Gastrocnemius medialis (tissue), 4 donors: ENCODE results near the gene OPN4. TPM values are rescaled to one million over a fixed set of nuclear protein-coding genes. Genes with fewer than 3 reads are reported as not detected.
"Not testable (repeated sequence)": the region's sequence is repeated elsewhere in the genome, so short reads cannot be mapped to it uniquely, and the experiment has no call there.

Experiments used
- ATAC-seq, 2 donors: fragments of 150-250 bp; one replicate each; pipeline ENCODE4 v1.9.1; 2016
- DNase-seq, 2 donors: peaks; one replicate each; pipeline ENCODE4 v3.0.0-alpha.2; 2019
- H3K27ac ChIP-seq, 4 donors: fragments of 200-600 bp; sonication (generic); 1 replicate in 1 of 4; 2 replicates in 3 of 4; pipeline ENCODE4 v1.5.1; 2016 to 2018; ENCODE audit warnings: mild to moderate bottlenecking in 2 of 4, moderate library complexity in 1 of 4
- H3K27me3 ChIP-seq, 3 donors: fragments of 200-600 bp; sonication (generic) in 2 of 3; 1 replicate in 1 of 3; 2 replicates in 2 of 3; pipeline versions ENCODE4 v1.5.1 to v1.6.0; 2016 to 2019; ENCODE audit warnings: mild to moderate bottlenecking in 1 of 3, moderate library complexity in 1 of 3
- H3K36me3 ChIP-seq, 2 donors: fragments of 200-600 bp; sonication (generic) in 1 of 2; one replicate each; pipeline ENCODE4 v1.5.1; 2017 to 2018
- H3K4me1 ChIP-seq, 2 donors: fragments of 200-600 bp; sonication (generic) in 1 of 2; one replicate each; pipeline ENCODE4 v1.5.1; 2016 to 2017; ENCODE audit warnings: mild to moderate bottlenecking in 2 of 2
- H3K4me3 ChIP-seq, 4 donors: fragments of 200-600 bp; sonication (generic) in 3 of 4; 1 replicate in 1 of 4; 2 replicates in 3 of 4; pipeline ENCODE4 v1.5.1; 2016 to 2019; ENCODE audit warnings: mild to moderate bottlenecking in 2 of 4
- H3K9me3 ChIP-seq, 3 donors: fragments of 200-600 bp; sonication (generic) in 2 of 3; 1 replicate in 1 of 3; 2 replicates in 2 of 3; pipeline ENCODE4 v1.5.1; 2016 to 2019
- POLR2A ChIP-seq, 2 donors: fragments of 450-650 bp; IDR thresholded peaks; one replicate each; pipeline ENCODE4 v1.6.1; 2017; ENCODE audit warnings: antibody characterized with exemption in 2 of 2, mild to moderate bottlenecking in 2 of 2, moderate library complexity in 2 of 2
- in situ Hi-C, 4 donors: fragments of 200-750 bp; cut with MboI; loops; one replicate each; pipeline versions ENCODE4 v1.15.0 to v1.8.0; 2017; ENCODE audit warnings: low sequenced_read_pairs in 4 of 4
- intact Hi-C: fragments of 100-400 bp; cut with DNase I; formaldehyde crosslinking; loops from one replicate; pipeline ENCODE4 v1.15.1; 2023; ENCODE audit warnings: low total_unique reads
- total RNA-seq, 4 donors: library from RNA; depleted of rRNA; stranded (reverse); fragments of >200 nt; gene quantifications; one replicate each; pipeline versions ENCODE4 v1.1.0 to v1.2.3, GENCODE V29; 2016
- TF ChIP-seq, protein P1 (sequence below), 5 experiments: fragments of 450-650 bp in 3 of 5; fragments of 200-600 bp in 2 of 5; sonication (generic) in 2 of 5; IDR thresholded peaks in 4 of 5; conservative IDR thresholded peaks in 1 of 5; 1 replicate in 4 of 5; 2 replicates in 1 of 5; pipeline ENCODE4 v1.5.1; 2016 to 2019; ENCODE audit warnings: antibody characterized with exemption in 5 of 5, mild to moderate bottlenecking in 3 of 5, moderate library complexity in 3 of 5

Gene OPN4
- total RNA-seq, 4 donors from 2014 or later = 0.13 to 4.2 (median 0.92) TPM; not detected in 1

DNA sequence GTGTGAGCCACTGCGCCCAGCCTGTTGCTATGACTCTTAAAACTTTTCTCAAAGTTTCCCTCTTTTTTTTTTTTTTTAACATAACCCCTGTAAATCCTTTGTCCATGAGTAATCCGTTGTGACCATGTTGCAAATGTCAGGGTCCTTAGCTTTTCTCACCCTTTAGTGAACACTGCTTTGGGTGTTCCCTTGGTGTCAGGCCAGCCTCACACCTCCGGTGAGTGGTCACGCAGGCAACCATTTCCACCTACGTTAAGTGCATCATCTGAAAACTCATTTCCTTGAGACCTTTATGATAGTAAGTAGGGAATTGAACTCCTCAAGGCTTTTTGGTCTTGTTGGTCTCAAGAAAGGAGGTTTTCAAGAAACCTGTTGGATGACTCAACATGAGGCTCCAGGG lies 41.3 kb upstream of the OPN4 start:
- Histone ChIP-seq H3K36me3 (no peaks in the 10 kb centered on the region), H3K9me3 (no peaks in the 10 kb centered on the region), H3K27me3 (no peaks in the 10 kb centered on the region), H3K27ac (no peak overlapping the region), H3K4me3 (no peak overlapping the region), H3K4me1 (no peaks in the 10 kb centered on the region)
- in situ Hi-C loops (no loop called here), intact Hi-C loops (no loop called here)
- TF ChIP-seq, protein P1, sequence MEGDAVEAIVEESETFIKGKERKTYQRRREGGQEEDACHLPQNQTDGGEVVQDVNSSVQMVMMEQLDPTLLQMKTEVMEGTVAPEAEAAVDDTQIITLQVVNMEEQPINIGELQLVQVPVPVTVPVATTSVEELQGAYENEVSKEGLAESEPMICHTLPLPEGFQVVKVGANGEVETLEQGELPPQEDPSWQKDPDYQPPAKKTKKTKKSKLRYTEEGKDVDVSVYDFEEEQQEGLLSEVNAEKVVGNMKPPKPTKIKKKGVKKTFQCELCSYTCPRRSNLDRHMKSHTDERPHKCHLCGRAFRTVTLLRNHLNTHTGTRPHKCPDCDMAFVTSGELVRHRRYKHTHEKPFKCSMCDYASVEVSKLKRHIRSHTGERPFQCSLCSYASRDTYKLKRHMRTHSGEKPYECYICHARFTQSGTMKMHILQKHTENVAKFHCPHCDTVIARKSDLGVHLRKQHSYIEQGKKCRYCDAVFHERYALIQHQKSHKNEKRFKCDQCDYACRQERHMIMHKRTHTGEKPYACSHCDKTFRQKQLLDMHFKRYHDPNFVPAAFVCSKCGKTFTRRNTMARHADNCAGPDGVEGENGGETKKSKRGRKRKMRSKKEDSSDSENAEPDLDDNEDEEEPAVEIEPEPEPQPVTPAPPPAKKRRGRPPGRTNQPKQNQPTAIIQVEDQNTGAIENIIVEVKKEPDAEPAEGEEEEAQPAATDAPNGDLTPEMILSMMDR (IDR thresholded peaks at IDR 0.05 in 4 of 5, conservative IDR thresholded peaks at IDR 0.05 in 1 of 5) = no peak
- TF ChIP-seq POLR2A (IDR thresholded peaks at IDR 0.05) = no peak
- DNase-seq = no peak
- no peak for ATAC-seq

- intact Hi-C loops (no loop called here), in situ Hi-C loops (no loop called here)
- no peak overlapping the region for H3K27ac ChIP-seq
- no peaks in the 10 kb centered on the region for H3K36me3 ChIP-seq
- DNase-seq = no peak
- H3K9me3 ChIP-seq = no peaks in the 10 kb centered on the region
- H3K4me3 ChIP-seq = no peak overlapping the region
- no peak for TF ChIP-seq POLR2A (IDR thresholded peaks at IDR 0.05)
- TF ChIP-seq, protein P1 (IDR thresholded peaks at IDR 0.05 in 4 of 5, conservative IDR thresholded peaks at IDR 0.05 in 1 of 5) = no peak
- no peaks in the 10 kb centered on the region for H3K4me1 ChIP-seq
- ATAC-seq = no peak
- H3K27me3 ChIP-seq = no peaks in the 10 kb centered on the region
Observed at GRCh38 chr10:86613905-86614304, 40.4 kb upstream of the OPN4 start.

DNA sequence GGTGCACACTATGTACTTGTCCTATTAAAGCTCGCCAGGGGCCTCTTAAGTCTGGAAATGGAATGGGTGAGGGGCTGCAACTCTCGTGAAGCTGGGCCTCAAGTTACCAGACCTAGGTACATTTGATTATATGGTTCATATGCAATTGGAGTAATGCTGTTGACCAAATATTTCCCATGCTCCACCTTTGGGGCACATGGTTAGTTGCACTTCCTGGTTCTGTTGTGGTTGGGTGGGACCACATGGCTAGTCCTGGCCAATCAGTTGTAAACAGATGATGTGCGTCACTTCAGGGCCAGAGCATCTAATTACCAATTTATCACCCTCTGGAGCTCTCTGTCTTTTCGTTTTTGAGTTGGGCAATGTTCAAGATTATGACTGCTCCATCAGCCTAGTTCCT lies 39.5 kb upstream of the OPN4 start:
- Histone ChIP-seq H3K27ac (no peak overlapping the region), H3K36me3 (no peaks in the 10 kb centered on the region), H3K27me3 (no peaks in the 10 kb centered on the region), H3K9me3 (no peaks in the 10 kb centered on the region), H3K4me1 (no peaks in the 10 kb centered on the region), H3K4me3 (no peak overlapping the region)
- no peak for TF ChIP-seq POLR2A (IDR thresholded peaks at IDR 0.05)
- TF ChIP-seq, protein P1 (IDR thresholded peaks at IDR 0.05 in 4 of 5, conservative IDR thresholded peaks at IDR 0.05 in 1 of 5) = no peak
- in situ Hi-C loops = no loop called here
- no peak for DNase-seq
- intact Hi-C loops = no loop called here
- no peak for ATAC-seq

DNA sequence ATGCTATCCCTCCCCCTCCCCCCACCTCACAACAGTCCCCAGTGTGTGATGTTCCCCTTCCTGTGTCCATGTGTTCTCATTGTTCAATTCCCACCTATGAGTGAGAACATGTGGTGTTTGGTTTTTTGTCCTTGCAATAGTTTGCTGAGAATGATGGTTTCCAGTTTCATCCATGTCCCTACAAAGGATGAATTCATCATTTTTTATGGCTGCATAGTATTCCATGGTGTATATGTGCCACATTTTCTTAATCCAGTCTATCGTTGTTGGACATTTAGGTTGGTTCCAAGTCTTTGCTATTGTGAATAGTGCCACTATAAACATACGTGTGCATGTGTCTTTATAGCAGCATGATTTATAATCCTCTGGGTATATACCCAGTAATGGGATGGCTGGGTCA lies 37.1 kb upstream of the OPN4 start:
- in situ Hi-C loops, H3K27me3 ChIP-seq, H3K9me3 ChIP-seq, H3K27ac ChIP-seq, ATAC-seq, H3K4me1 ChIP-seq, H3K4me3 ChIP-seq, DNase-seq, H3K36me3 ChIP-seq, intact Hi-C loops: not testable (repeated sequence)

DNA sequence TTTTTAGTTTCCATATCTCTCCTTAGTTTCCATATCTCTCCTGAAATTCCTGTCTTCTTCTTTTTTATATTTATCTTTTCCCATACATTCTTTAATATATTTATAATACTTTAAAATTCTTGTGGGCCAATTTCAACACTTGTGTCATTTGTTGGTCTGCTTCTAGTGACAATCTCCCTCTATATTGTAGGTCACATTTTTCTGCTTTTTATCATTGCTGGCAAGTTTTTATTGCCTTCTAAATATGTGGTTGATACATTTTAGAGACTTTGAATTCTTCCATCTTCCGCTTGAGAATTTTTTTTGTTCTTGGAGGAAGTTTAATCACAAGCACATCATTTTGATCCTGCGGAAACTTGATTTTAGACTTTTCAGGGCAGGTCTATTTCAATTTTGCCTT lies 26.0 kb upstream of the OPN4 start:
- no peaks in the 10 kb centered on the region for H3K9me3 ChIP-seq
- DNase-seq (no peak), ATAC-seq (no peak)
- in situ Hi-C loops (no loop called here), intact Hi-C loops (no loop called here)
- H3K27me3 ChIP-seq = no peaks in the 10 kb centered on the region
- no peak overlapping the region for H3K27ac ChIP-seq
- TF ChIP-seq, protein P1 (IDR thresholded peaks at IDR 0.05 in 4 of 5, conservative IDR thresholded peaks at IDR 0.05 in 1 of 5) = no peak
- TF ChIP-seq POLR2A (IDR thresholded peaks at IDR 0.05) = no peak
- H3K4me3 ChIP-seq = no peak overlapping the region
- H3K36me3 ChIP-seq = no peaks in the 10 kb centered on the region
- H3K4me1 ChIP-seq = peaks cover 14 to 16% of the 10 kb centered on the region in 2 donors
